Loucy (cell line): ENCODE data around the gene OR2Y1.
A peak's percentile ranks its signal among the peaks of the same experiment; 100 is the strongest.

Source experiments
- H2AFZ ChIP-seq: fragments of 200-600 bp; sonication (generic); 2 replicates; pipeline ENCODE4 v1.6.0; 2016; ENCODE audit warnings: antibody characterized with exemption, mild to moderate bottlenecking, low read length, moderate library complexity
- H3F3A ChIP-seq: fragments of 200-600 bp; 2 replicates; pipeline ENCODE4 v1.6.0; 2016; ENCODE audit warnings: antibody characterized with exemption, low read depth, mild to moderate bottlenecking
- H3K27me3 ChIP-seq: fragments of 200-600 bp; sonication (generic); 2 replicates; pipeline ENCODE4 v1.6.1; 2014; ENCODE audit warnings: low read length, mild to moderate bottlenecking; ENCODE audit not compliant: insufficient read depth, poor library complexity, severe bottlenecking
- H3K36me3 ChIP-seq: fragments of 200-600 bp; sonication (generic); 2 replicates; pipeline ENCODE4 v1.6.1; 2016; ENCODE audit warnings: low read length; ENCODE audit not compliant: insufficient read depth
- H3K4me1 ChIP-seq: fragments of 200-600 bp; sonication (generic); 2 replicates; pipeline ENCODE4 v1.5.1; 2014; ENCODE audit warnings: low read length, mild to moderate bottlenecking; ENCODE audit not compliant: insufficient read depth, poor library complexity, severe bottlenecking
- H3K4me2 ChIP-seq: fragments of 200-600 bp; sonication (generic); 2 replicates; pipeline ENCODE4 v1.6.0; 2014; ENCODE audit warnings: antibody characterized with exemption, low read length, low read depth, mild to moderate bottlenecking; ENCODE audit not compliant: poor library complexity, severe bottlenecking
- H3K4me3 ChIP-seq: fragments of 200-600 bp; sonication (generic); 2 replicates; pipeline ENCODE4 v1.5.1; 2014; ENCODE audit warnings: low read length, mild to moderate bottlenecking, mixed read lengths; ENCODE audit not compliant: poor library complexity, severe bottlenecking
- H3K79me2 ChIP-seq: fragments of 200-600 bp; sonication (generic); 2 replicates; pipeline ENCODE4 v1.6.1; 2014; ENCODE audit warnings: low read length; ENCODE audit not compliant: insufficient read depth
- H3K9ac ChIP-seq: fragments of 200-600 bp; sonication (generic); 2 replicates; pipeline ENCODE4 v1.6.0; 2014; ENCODE audit warnings: mild to moderate bottlenecking, low read depth, low read length, moderate library complexity; ENCODE audit not compliant: poor library complexity, severe bottlenecking
- H3K9me2 ChIP-seq: fragments of 200-600 bp; sonication (generic); replicated peaks from 2 replicates; pipeline ENCODE4 v1.6.1; 2016; ENCODE audit warnings: low read depth, low read length, mixed read lengths
- H3K9me3 ChIP-seq: fragments of 200-600 bp; sonication (generic); 2 replicates; pipeline ENCODE4 v1.6.1; 2014; ENCODE audit warnings: mild to moderate bottlenecking, antibody characterized with exemption, low read length, low read depth; ENCODE audit not compliant: insufficient read depth
- H4K20me1 ChIP-seq: fragments of 200-600 bp; sonication (generic); 2 replicates; pipeline ENCODE4 v1.6.0; 2014; ENCODE audit warnings: antibody characterized with exemption, low read length, mild to moderate bottlenecking; ENCODE audit not compliant: insufficient read depth, poor library complexity, severe bottlenecking
- EZH2phosphoT487 ChIP-seq: fragments of 200-600 bp; IDR thresholded peaks from 2 replicates; pipeline ENCODE4 v1.6.1; 2018; ENCODE audit warnings: antibody characterized with exemption, mild to moderate bottlenecking, moderate library complexity, borderline replicate concordance
- TF ChIP-seq, protein P1 (sequence below): fragments of 200-600 bp; sonication (generic); conservative IDR thresholded peaks from 2 replicates; pipeline ENCODE4 v1.5.1; 2014; ENCODE audit warnings: mild to moderate bottlenecking, antibody characterized with exemption, low read length

Gene OR2Y1

DNA sequence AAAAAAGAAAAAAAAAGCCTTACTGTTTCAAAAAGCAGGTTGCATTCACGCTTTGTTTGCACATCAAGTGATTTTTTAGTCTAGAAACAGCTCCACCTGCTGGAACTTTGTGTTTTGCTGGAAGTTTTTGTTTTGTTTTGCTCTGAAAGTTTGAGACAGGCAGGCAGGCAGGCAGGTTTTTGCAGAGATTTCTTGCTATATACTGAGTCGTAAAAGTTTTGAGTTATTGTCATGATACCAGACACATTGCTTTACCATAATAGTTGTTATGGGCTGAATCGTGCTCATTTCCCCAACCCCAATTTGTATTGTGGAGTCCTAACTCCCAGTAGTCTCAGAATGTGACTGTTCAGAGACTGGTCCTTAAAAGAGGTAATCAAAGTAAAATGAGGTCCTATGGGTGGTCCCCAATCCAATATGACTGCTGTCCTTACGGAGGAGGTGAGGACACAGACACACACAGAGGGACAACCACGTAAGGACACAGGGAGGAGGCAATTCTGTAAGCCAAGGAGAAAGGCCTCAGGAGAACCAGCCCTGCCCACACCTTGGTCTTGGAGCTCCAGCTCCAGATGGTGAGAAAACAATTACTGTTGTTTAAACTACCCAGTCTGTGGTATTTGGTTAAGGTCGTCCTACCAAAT lies 20.9 kb downstream of the OR2Y1 start:
- Histone ChIP-seq H4K20me1 (no peaks in the 10 kb centered on the region), H3K4me2 (no peak overlapping the region), H3F3A (no peaks in the 10 kb centered on the region), H3K79me2 (no peaks in the 10 kb centered on the region), H3K27me3 (no peaks in the 10 kb centered on the region), H3K9me2 (no peaks in the 10 kb centered on the region), H3K9me3 (no peaks in the 10 kb centered on the region), H2AFZ (no peak overlapping the region), H3K4me1 (no peaks in the 10 kb centered on the region), H3K4me3 (no peak overlapping the region), H3K9ac (no peak overlapping the region), H3K36me3 (no peaks in the 10 kb centered on the region)
- TF ChIP-seq EZH2phosphoT487 = no peak
- TF ChIP-seq, protein P1, sequence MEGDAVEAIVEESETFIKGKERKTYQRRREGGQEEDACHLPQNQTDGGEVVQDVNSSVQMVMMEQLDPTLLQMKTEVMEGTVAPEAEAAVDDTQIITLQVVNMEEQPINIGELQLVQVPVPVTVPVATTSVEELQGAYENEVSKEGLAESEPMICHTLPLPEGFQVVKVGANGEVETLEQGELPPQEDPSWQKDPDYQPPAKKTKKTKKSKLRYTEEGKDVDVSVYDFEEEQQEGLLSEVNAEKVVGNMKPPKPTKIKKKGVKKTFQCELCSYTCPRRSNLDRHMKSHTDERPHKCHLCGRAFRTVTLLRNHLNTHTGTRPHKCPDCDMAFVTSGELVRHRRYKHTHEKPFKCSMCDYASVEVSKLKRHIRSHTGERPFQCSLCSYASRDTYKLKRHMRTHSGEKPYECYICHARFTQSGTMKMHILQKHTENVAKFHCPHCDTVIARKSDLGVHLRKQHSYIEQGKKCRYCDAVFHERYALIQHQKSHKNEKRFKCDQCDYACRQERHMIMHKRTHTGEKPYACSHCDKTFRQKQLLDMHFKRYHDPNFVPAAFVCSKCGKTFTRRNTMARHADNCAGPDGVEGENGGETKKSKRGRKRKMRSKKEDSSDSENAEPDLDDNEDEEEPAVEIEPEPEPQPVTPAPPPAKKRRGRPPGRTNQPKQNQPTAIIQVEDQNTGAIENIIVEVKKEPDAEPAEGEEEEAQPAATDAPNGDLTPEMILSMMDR = peak; percentile 53

- H3K79me2 ChIP-seq = no peaks in the 10 kb centered on the region
- H3K4me2 ChIP-seq = no peak overlapping the region
- H3K9me2 ChIP-seq = no peaks in the 10 kb centered on the region
- H3K36me3 ChIP-seq = no peaks in the 10 kb centered on the region
- no peaks in the 10 kb centered on the region for H3F3A ChIP-seq
- H3K9me3 ChIP-seq = no peaks in the 10 kb centered on the region
- TF ChIP-seq, protein P1 = no peak
- no peak for TF ChIP-seq EZH2phosphoT487
- no peak overlapping the region for H3K9ac ChIP-seq
- no peak overlapping the region for H2AFZ ChIP-seq
- H3K4me3 ChIP-seq = no peak overlapping the region
- H3K4me1 ChIP-seq = no peaks in the 10 kb centered on the region
- no peaks in the 10 kb centered on the region for H3K27me3 ChIP-seq
- no peaks in the 10 kb centered on the region for H4K20me1 ChIP-seq
These were observed 21.9 kb downstream of the OR2Y1 start for GRCh38 chr5:180717989-180718388.

GRCh38 chr5:180704362-180704761 lies 35.5 kb downstream of the OR2Y1 start:
- H3K79me2 ChIP-seq = no peaks in the 10 kb centered on the region
- H3F3A ChIP-seq = no peaks in the 10 kb centered on the region
- no peaks in the 10 kb centered on the region for H3K9me3 ChIP-seq
- H3K4me3 ChIP-seq = no peak overlapping the region
- no peak overlapping the region for H3K4me2 ChIP-seq
- H3K4me1 ChIP-seq = no peaks in the 10 kb centered on the region
- H3K36me3 ChIP-seq = no peaks in the 10 kb centered on the region
- H3K9ac ChIP-seq = no peak overlapping the region
- H4K20me1 ChIP-seq = no peaks in the 10 kb centered on the region
- H3K9me2 ChIP-seq = no peaks in the 10 kb centered on the region
- H3K27me3 ChIP-seq = no peaks in the 10 kb centered on the region
- TF ChIP-seq, protein P1 = no peak
- no peak for TF ChIP-seq EZH2phosphoT487
- no peak overlapping the region for H2AFZ ChIP-seq
